Stimulated activated CD8-positive, alpha-beta memory T cell treated with anti-CD3 and anti-CD28 coated beads, Interleukin-15, amount 100 ng/mL, for 48 hours (primary cell): ENCODE results near the gene HNRNPM.

Source experiments
- DNase-seq, 2 donors: peaks; one replicate each; pipeline ENCODE4 v3.0.0-alpha.2; 2020; ENCODE audit warnings: low read depth in 2 of 2

HNRNPM gene

GRCh38 chr19:8485561-8486371, 41.0 kb downstream of the HNRNPM start:
- DNase-seq = no peak

- no peak for DNase-seq
Measured at GRCh38 chr19:8486661-8487136, 41.9 kb downstream of the HNRNPM start.

GRCh38 chr19:8487137-8487851, 42.5 kb downstream of the HNRNPM start:
- peak; percentile 53 to 56 for DNase-seq

- no peak for DNase-seq
Measured at GRCh38 chr19:8488365-8488764, 43.6 kb downstream of the HNRNPM start.

GRCh38 chr19:8489561-8490394, 45.0 kb downstream of the HNRNPM start:
- DNase-seq = no peak

GRCh38 chr19:8490395-8490760, 45.6 kb downstream of the HNRNPM start:
- no peak for DNase-seq

GRCh38 chr19:8490873-8491272, 46.1 kb downstream of the HNRNPM start:
- DNase-seq = no peak

GRCh38 chr19:8491574-8491973, 46.8 kb downstream of the HNRNPM start:
- DNase-seq = no peak

GRCh38 chr19:8494158-8494557, 49.4 kb downstream of the HNRNPM start:
- DNase-seq = no peak

- DNase-seq = no peak
Measured at GRCh38 chr19:8498295-8498694, 53.5 kb downstream of the HNRNPM start.

GRCh38 chr19:8499048-8499833, 54.5 kb downstream of the HNRNPM start:
- DNase-seq = no peak

- DNase-seq = no peak
Measured at GRCh38 chr19:8500158-8500557, 55.4 kb downstream of the HNRNPM start.

GRCh38 chr19:8501516-8501915, 56.7 kb downstream of the HNRNPM start:
- no peak for DNase-seq

- DNase-seq = no peak
Measured at GRCh38 chr19:8501981-8502380, 57.2 kb downstream of the HNRNPM start.

- no peak for DNase-seq
Measured at GRCh38 chr19:8503510-8503909, 58.7 kb downstream of the HNRNPM start.

- DNase-seq = no peak
Measured at GRCh38 chr19:8504171-8504570, 59.4 kb downstream of the HNRNPM start.

GRCh38 chr19:8504919-8505318, 60.1 kb downstream of the HNRNPM start:
- DNase-seq = no peak

GRCh38 chr19:8505680-8506401, 61.1 kb downstream of the HNRNPM start:
- DNase-seq = peak; percentile 37 to 48

- no peak for DNase-seq
Measured at GRCh38 chr19:8506402-8506957, 61.7 kb downstream of the HNRNPM start.

GRCh38 chr19:8510589-8511115, 65.9 kb downstream of the HNRNPM start:
- DNase-seq = no peak
